ENCODE results near the gene CREB5. TPM values are rescaled to one million over a fixed set of nuclear protein-coding genes. Genes with fewer than 3 reads are reported as not detected.

Gene CREB5
- total RNA-seq, 1 donor from 2014 or later = not detected

DNA sequence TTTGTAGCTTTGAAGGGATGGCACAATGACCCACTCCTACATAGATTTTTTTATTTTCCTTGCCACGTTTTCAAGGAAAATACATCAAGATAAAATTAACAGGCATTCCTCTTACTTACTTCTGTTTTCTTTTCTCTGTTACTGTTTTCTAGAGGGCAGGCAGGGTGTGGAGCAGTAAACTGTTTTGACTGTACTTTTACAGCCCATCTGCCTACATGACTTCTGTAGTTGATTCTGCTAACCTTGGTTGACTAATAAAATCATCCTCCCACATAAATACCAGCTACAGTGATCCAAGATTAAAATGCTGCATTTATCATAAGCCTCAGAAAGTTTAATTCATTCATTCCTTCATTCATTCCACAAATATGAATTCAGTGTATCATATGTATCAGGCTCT lies 387.3 kb downstream of the CREB5 start:
- intact Hi-C loops (cut with micrococcal nuclease) = no loop called here
- no peaks in the 10 kb centered on the region for H3K9me3 Mint-ChIP-seq
- no peaks in the 10 kb centered on the region for H3K27me3 Mint-ChIP-seq (ENCODE audit: low read depth)
- H3K36me3 Mint-ChIP-seq (ENCODE audit: low read depth) = no peaks in the 10 kb centered on the region
- no peak overlapping the region for H3K27ac Mint-ChIP-seq
- H3K4me3 Mint-ChIP-seq (ENCODE audit: low read depth) = no peak overlapping the region
- H3K4me1 Mint-ChIP-seq (ENCODE audit: low read depth) = no peaks in the 10 kb centered on the region
- no peak for DNase-seq (ENCODE audit: low spot score)

DNA sequence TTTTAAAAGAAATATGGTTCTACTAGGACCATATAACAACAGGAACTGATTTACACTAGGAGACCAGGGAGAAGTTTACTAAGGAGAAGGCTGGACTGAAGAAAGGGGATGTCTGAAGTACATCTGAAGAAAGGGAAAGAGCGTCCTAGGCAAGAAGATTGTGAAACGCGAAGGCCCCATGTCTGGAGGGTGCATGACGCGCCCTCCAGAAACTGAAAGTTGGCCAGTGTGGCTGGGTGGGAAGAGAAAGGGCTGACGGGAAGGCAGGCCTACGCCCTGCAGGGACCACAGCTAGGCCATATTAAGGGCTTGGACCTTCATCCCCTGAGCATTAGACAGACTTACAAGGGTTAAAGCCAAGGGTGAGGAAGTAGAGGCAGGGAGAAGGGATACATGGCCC lies 387.8 kb downstream of the CREB5 start:
- Mint-ChIP-seq H3K4me3 (ENCODE audit: low read depth) (no peak overlapping the region), H3K4me1 (ENCODE audit: low read depth) (no peaks in the 10 kb centered on the region), H3K27me3 (ENCODE audit: low read depth) (no peaks in the 10 kb centered on the region), H3K27ac (no peak overlapping the region), H3K9me3 (no peaks in the 10 kb centered on the region), H3K36me3 (ENCODE audit: low read depth) (no peaks in the 10 kb centered on the region)
- no peak for DNase-seq (ENCODE audit: low spot score)
- intact Hi-C loops (cut with micrococcal nuclease) = no loop called here

DNA sequence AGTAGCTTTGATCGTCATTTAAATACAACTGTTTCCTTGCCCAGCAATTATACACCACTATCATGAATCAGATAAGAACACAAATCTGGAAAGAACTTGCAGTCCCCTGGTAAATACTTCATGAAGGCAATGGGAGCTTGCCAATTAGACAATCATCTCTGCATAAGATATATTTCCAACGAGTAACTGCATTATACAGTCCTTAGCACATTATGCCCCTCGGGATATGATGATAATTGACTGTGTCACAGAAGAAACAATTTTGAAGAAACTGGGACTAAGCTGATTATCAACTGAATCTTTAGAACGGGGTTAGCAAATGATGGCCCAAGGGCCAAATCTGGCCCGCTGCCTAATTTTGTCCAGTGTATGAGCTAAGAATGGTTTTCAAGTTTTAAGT lies 390.1 kb downstream of the CREB5 start:
- Mint-ChIP-seq H3K9me3 (no peaks in the 10 kb centered on the region), H3K4me1 (ENCODE audit: low read depth) (no peaks in the 10 kb centered on the region), H3K36me3 (ENCODE audit: low read depth) (no peaks in the 10 kb centered on the region), H3K27ac (no peak overlapping the region), H3K27me3 (ENCODE audit: low read depth) (no peaks in the 10 kb centered on the region), H3K4me3 (ENCODE audit: low read depth) (no peak overlapping the region)
- intact Hi-C loops (cut with micrococcal nuclease) = no loop called here
- DNase-seq (ENCODE audit: low spot score) = no peak

DNA sequence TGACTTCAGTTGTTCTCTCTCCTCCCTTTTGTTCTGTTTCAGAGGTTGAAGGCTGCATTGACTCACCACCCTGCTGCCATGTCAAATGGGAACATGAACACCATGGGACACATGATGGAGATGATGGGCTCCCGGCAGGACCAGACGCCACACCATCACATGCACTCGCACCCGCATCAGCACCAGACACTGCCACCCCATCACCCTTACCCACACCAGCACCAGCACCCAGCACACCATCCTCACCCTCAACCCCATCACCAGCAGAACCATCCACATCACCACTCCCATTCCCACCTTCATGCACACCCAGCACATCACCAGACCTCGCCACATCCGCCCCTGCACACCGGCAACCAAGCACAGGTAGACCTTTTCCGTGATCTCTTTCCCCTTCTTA lies 391.8 kb downstream of the CREB5 start:
- DNase-seq (ENCODE audit: low spot score) = no peak
- Mint-ChIP-seq H3K4me3 (ENCODE audit: low read depth) (no peak overlapping the region), H3K36me3 (ENCODE audit: low read depth) (no peaks in the 10 kb centered on the region), H3K27ac (no peak overlapping the region), H3K4me1 (ENCODE audit: low read depth) (no peaks in the 10 kb centered on the region), H3K9me3 (no peaks in the 10 kb centered on the region), H3K27me3 (ENCODE audit: low read depth) (no peaks in the 10 kb centered on the region)
- intact Hi-C loops (cut with micrococcal nuclease) = no loop called here

DNA sequence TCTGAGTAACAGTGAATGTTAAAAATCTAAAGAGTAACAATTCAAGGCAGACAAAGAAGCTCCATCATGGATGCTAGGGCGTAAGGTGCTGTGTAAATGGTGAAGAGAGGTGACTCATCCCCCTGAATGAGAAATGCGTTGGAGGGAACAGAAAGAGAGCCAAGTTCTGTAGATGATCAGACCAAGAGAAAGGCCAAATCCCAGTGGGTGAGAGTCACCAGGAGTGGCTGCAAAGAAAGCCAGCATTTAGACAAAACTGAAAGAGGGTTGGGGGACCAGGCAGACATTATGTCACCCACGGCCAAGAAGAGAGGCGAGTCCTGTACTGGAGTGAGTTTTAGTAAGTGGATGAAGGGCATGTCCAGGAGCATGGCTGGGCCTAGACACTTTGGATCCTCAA lies 392.7 kb downstream of the CREB5 start:
- Mint-ChIP-seq H3K27ac (no peak overlapping the region), H3K4me3 (ENCODE audit: low read depth) (no peak overlapping the region), H3K27me3 (ENCODE audit: low read depth) (no peaks in the 10 kb centered on the region), H3K4me1 (ENCODE audit: low read depth) (no peaks in the 10 kb centered on the region), H3K36me3 (ENCODE audit: low read depth) (no peaks in the 10 kb centered on the region), H3K9me3 (no peaks in the 10 kb centered on the region)
- no peak for DNase-seq (ENCODE audit: low spot score)
- intact Hi-C loops (cut with micrococcal nuclease) = no loop called here

DNA sequence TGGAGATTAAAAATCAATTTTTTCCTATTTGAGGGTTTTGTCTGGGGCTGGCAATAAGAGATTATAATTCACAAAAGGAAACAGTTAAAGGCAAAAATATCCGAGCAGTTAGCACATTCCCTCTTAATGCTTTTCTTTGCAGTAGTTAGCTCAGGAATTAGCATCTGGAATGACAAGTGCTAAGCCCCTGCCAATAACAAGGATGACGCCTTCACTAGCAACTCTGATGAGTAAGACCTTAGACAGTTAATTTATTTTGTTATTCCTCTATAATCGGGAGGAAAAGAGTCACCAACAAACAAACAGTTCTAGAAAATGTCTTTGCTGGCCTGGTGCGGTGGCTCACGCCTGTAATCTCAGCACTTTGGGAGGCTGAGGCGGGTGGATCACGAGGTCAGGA lies 394.5 kb downstream of the CREB5 start:
- H3K9me3 Mint-ChIP-seq = no peaks in the 10 kb centered on the region
- intact Hi-C loops (cut with micrococcal nuclease) = no loop called here
- no peaks in the 10 kb centered on the region for H3K27me3 Mint-ChIP-seq (ENCODE audit: low read depth)
- no peak overlapping the region for H3K27ac Mint-ChIP-seq
- H3K4me1 Mint-ChIP-seq (ENCODE audit: low read depth) = no peaks in the 10 kb centered on the region
- H3K4me3 Mint-ChIP-seq (ENCODE audit: low read depth) = no peak overlapping the region
- H3K36me3 Mint-ChIP-seq (ENCODE audit: low read depth) = no peaks in the 10 kb centered on the region
- no peak for DNase-seq (ENCODE audit: low spot score)

DNA sequence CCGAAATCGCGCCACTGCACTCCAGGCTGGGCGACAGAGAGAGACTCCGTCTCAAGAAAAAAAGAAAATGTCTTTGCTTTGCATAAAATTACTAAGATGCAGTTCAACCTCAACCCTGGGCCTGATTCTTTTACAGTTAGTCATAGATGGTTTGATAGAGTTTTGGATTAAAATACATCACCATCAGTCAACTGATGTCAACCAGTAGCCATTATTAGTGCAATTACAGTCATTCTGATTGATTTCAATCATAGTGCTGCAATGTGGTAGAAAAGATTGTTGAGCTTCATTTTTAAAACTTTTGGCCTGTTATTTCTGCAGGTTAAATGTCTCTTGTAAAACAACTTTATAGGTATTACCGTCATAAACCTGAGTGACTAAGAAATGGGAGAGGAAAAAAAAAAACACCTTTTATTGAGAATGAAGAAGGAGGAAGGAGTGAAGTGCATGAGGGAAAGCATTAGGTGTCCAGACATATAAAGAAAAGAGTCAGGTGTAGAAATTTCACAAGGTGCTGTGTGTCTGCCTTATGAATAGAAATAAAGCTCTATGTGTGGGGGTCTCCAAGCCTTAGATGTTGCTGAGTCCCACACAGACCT lies 395.2 kb downstream of the CREB5 start:
- H3K4me1 Mint-ChIP-seq (ENCODE audit: low read depth) = no peaks in the 10 kb centered on the region
- H3K27me3 Mint-ChIP-seq (ENCODE audit: low read depth) = no peaks in the 10 kb centered on the region
- intact Hi-C loops (cut with micrococcal nuclease) = no loop called here

DNA sequence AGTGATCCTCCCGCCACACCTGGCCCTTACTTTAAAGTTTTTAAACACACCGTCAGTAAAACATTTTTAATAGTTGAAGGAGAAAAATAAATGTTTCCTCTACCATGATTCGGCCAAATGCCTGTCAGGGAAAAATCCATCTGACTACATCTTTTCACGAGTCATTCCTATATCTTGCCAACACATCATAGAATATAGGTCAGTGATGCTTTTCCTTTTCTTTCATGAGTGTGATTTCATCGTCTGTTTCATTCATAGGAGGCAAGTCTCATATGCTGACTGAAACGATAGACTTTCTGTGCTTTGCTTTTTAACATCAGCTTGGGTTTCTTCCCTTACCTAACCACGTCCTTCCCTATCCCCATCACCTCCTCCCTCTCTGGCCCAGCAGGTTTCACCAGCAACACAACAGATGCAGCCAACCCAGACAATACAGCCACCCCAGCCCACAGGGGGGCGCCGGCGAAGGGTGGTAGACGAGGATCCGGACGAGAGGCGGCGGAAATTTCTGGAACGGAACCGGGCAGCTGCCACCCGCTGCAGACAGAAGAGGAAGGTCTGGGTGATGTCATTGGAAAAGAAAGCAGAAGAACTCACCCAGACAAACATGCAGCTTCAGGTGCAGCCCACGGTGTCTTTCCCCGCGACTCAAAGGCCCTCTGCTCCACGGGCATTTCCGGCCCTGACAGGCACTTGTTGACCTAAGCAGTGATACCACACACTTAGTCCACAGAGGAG lies 396.6 kb downstream of the CREB5 start:
- intact Hi-C loops (cut with micrococcal nuclease) = no loop called here
- no peaks in the 10 kb centered on the region for H3K27me3 Mint-ChIP-seq (ENCODE audit: low read depth)
- no peaks in the 10 kb centered on the region for H3K4me1 Mint-ChIP-seq (ENCODE audit: low read depth)
- DNase-seq (ENCODE audit: low spot score) = no peak
- no peak overlapping the region for H3K27ac Mint-ChIP-seq
- H3K36me3 Mint-ChIP-seq (ENCODE audit: low read depth) = no peaks in the 10 kb centered on the region
- no peaks in the 10 kb centered on the region for H3K9me3 Mint-ChIP-seq
- no peak overlapping the region for H3K4me3 Mint-ChIP-seq (ENCODE audit: low read depth)

More for the DNA sequence above, 395.2 kb downstream of the CREB5 start:
- Mint-ChIP-seq H3K36me3 (ENCODE audit: low read depth) (no peaks in the 10 kb centered on the region), H3K27ac (no peak overlapping the region), H3K4me3 (ENCODE audit: low read depth) (no peak overlapping the region), H3K9me3 (no peaks in the 10 kb centered on the region)
- DNase-seq (ENCODE audit: low spot score) = no peak

DNA sequence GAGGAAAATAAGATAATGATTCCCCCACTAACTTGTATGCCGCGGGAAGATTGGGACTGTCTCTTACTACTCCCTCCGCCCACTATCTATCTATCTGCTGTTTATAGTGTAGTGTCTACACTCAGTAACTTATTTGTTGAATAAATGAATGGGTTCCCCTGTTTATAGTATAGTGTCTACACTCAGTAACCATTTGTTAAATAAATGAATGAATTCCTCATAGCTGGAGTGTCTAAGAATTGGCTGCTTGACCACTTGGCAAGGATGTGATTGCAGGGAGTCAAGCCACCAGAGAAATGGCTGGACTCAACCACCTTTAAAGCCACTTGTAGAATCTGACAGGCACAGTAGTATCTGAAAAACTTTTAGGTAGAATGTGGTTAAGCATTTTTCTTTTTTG lies 398.7 kb downstream of the CREB5 start:
- intact Hi-C loops (cut with micrococcal nuclease) = no loop called here
- Mint-ChIP-seq H3K4me3 (ENCODE audit: low read depth) (no peak overlapping the region), H3K36me3 (ENCODE audit: low read depth) (no peaks in the 10 kb centered on the region), H3K4me1 (ENCODE audit: low read depth) (no peaks in the 10 kb centered on the region), H3K27ac (no peak overlapping the region), H3K27me3 (ENCODE audit: low read depth) (no peaks in the 10 kb centered on the region), H3K9me3 (no peaks in the 10 kb centered on the region)
- DNase-seq (ENCODE audit: low spot score) = no peak

DNA sequence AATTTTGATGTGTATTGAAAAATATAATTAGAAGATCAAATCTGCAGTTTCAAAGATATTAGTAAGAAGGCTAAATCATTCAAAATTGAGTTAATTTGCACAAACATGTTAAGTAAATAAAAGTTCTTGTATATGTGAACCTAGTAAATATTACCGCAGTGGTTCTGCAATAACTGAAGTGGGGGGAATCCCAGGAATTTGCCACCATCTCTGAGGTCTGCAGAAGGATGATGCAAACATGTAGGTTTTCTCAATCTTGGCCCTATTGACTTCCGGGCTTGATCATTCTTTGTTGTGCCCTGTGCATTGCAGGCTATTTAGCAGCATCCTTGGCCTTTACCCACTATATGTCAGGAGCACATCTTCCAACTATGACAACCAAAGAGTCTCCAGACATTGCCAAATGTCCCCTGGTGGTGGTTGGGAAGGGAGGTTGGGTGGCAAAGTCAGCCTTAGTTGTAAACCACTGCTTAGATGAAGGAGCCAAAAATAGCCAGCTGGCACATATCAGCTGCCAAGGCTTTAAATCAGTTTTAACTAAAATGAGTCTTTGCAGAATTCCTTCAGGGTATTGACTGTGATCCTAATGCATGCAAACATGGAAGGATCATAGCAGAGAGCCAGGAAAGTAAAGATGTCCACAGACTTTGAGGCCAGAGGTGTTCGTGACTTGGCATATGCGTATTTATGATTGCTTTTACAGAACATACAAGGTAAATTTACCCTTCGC lies 399.5 kb downstream of the CREB5 start:
- no peaks in the 10 kb centered on the region for H3K27me3 Mint-ChIP-seq (ENCODE audit: low read depth)
- intact Hi-C loops (cut with micrococcal nuclease) = no loop called here
- H3K27ac Mint-ChIP-seq = no peak overlapping the region
- no peak for DNase-seq (ENCODE audit: low spot score)
- H3K36me3 Mint-ChIP-seq (ENCODE audit: low read depth) = no peaks in the 10 kb centered on the region
- H3K9me3 Mint-ChIP-seq = no peaks in the 10 kb centered on the region
- no peaks in the 10 kb centered on the region for H3K4me1 Mint-ChIP-seq (ENCODE audit: low read depth)
- no peak overlapping the region for H3K4me3 Mint-ChIP-seq (ENCODE audit: low read depth)

DNA sequence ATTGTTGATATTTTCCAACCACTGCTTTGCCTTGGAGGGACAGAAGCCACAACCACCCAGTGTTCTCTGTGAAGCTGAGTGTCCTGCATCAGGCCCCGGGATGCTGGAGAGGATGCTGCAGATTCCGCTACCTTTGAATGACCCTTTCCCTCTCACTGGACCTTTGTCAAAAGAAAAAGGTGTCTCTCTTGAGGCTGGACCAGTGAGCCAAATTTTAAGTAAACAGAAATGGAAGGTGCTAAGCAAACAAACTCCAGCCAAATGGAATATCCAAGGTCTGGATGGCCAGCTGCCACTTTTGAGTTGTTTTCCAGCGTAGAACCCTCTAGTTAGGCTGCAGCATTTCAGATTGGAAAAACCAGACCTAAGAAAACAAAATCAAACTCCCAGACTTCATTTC lies 400.3 kb downstream of the CREB5 start:
- H3K27ac Mint-ChIP-seq = no peak overlapping the region
- no peak overlapping the region for H3K4me3 Mint-ChIP-seq (ENCODE audit: low read depth)
- intact Hi-C loops (cut with micrococcal nuclease) = no loop called here
- H3K4me1 Mint-ChIP-seq (ENCODE audit: low read depth) = no peaks in the 10 kb centered on the region
- H3K9me3 Mint-ChIP-seq = no peaks in the 10 kb centered on the region
- no peaks in the 10 kb centered on the region for H3K36me3 Mint-ChIP-seq (ENCODE audit: low read depth)
- no peaks in the 10 kb centered on the region for H3K27me3 Mint-ChIP-seq (ENCODE audit: low read depth)
- DNase-seq (ENCODE audit: low spot score) = no peak

DNA sequence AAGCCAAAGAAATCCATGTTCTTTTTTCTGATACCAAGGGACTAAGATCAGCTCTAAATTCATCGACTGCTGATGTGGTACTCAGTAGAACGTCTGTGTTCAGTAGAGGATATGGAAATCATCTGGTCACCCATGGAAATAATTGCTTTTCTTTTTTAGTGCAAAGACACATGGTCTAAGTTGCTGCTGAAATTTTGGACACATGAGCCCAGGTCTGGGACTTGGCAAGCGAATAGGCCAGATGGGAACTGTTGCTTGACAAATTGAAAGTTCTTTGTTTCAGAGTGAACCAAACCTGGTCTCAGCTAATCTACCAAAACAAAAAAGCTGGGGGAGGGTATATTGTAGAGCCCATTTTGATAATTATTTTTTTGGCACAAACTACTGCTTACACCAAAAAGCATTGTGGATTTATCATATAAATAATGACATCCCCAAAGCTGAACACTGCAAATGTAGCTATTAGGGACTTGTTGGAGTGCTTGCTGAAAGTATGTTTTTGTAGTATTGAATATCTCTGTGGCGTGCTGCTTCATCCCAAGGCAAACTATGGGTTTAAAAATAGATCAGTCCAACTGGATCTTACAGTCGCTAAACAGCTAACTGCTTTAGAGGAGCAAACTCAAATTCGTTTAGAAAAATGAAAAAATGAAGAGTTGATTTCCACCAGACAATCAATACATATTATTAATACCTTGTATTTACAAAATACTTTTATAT lies 401.1 kb downstream of the CREB5 start:
- Mint-ChIP-seq H3K27me3 (ENCODE audit: low read depth) (no peaks in the 10 kb centered on the region), H3K4me1 (ENCODE audit: low read depth) (no peaks in the 10 kb centered on the region), H3K27ac (no peak overlapping the region), H3K4me3 (ENCODE audit: low read depth) (no peak overlapping the region), H3K9me3 (no peaks in the 10 kb centered on the region), H3K36me3 (ENCODE audit: low read depth) (no peaks in the 10 kb centered on the region)
- intact Hi-C loops (cut with micrococcal nuclease) = no loop called here
- DNase-seq (ENCODE audit: low spot score) = no peak
